ENCODE measurements around the gene PURB. TPM values are rescaled to one million over a fixed set of nuclear protein-coding genes. Genes with fewer than 3 reads are reported as not detected.

Gene PURB
- polyA plus RNA-seq, 1 donor (not counting 4 experiments of a cell fraction or from before 2014, with no cell fraction given) = 7.7 TPM

GRCh38 chr7:44894888-44895580 lies 9.7 kb upstream of the PURB start:
- no peaks in the 10 kb centered on the region for H3K9me1 ChIP-seq (ENCODE audit: control insufficient read depth, extremely low read depth, insufficient read depth, low read length)
- no peaks in the 10 kb centered on the region for H3K4me1 ChIP-seq (ENCODE audit: control insufficient read depth, extremely low read depth, insufficient read depth, low read length)
- no peak overlapping the region for H2AFZ ChIP-seq (ENCODE audit: control insufficient read depth, low read length)
- dilution Hi-C loops (cut with MboI; ENCODE audit: extremely low pct_ligation_motif_present, low sequenced_read_pairs) = no loop called here
- H3K36me3 ChIP-seq (ENCODE audit: control insufficient read depth in 2 of 2, extremely low read depth in 1 of 2, insufficient read depth in 2 of 2, low read length in 2 of 2) = no peaks in the 10 kb centered on the region
- DNase-seq (ENCODE audit: low read depth, low spot score) (no peak), FAIRE-seq (no peak)
- no peaks in the 10 kb centered on the region for H3K9me3 ChIP-seq (ENCODE audit: control insufficient read depth, low read depth, low read length)
- H3K4me3 ChIP-seq (ENCODE audit: control insufficient read depth in 2 of 3, extremely low read depth in 1 of 3, insufficient read depth in 2 of 3, low read depth in 1 of 3, low read length in 3 of 3) = no peak overlapping the region
- H3K4me2 ChIP-seq (ENCODE audit: control insufficient read depth, extremely low read depth, insufficient read depth, low read depth, low read length) = no peak overlapping the region
- H3K9ac ChIP-seq (ENCODE audit: control insufficient read depth, extremely low read depth, insufficient read depth, low read length) = no peak overlapping the region
- no peaks in the 10 kb centered on the region for H3K27me3 ChIP-seq (ENCODE audit: control insufficient read depth, extremely low read depth, insufficient read depth, low read length)
- H3K79me2 ChIP-seq (ENCODE audit: control insufficient read depth, insufficient read depth, low read length) = no peaks in the 10 kb centered on the region
- no peak for TF ChIP-seq EZH2 (IDR thresholded peaks at IDR 0.05; ENCODE audit: low read length)
- TF ChIP-seq, protein P1, sequence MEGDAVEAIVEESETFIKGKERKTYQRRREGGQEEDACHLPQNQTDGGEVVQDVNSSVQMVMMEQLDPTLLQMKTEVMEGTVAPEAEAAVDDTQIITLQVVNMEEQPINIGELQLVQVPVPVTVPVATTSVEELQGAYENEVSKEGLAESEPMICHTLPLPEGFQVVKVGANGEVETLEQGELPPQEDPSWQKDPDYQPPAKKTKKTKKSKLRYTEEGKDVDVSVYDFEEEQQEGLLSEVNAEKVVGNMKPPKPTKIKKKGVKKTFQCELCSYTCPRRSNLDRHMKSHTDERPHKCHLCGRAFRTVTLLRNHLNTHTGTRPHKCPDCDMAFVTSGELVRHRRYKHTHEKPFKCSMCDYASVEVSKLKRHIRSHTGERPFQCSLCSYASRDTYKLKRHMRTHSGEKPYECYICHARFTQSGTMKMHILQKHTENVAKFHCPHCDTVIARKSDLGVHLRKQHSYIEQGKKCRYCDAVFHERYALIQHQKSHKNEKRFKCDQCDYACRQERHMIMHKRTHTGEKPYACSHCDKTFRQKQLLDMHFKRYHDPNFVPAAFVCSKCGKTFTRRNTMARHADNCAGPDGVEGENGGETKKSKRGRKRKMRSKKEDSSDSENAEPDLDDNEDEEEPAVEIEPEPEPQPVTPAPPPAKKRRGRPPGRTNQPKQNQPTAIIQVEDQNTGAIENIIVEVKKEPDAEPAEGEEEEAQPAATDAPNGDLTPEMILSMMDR (optimal IDR thresholded peaks at IDR 0.05 in 1 of 3, IDR thresholded peaks at IDR 0.05 in 1 of 3, conservative IDR thresholded peaks at IDR 0.05 in 1 of 3; ENCODE audit: extremely low read depth in 1 of 3, insufficient read depth in 2 of 3, low read length in 3 of 3) = no peak
- no peaks in the 10 kb centered on the region for H4K20me1 ChIP-seq (ENCODE audit: control insufficient read depth, extremely low read depth, insufficient read depth, low read length)
- no peak overlapping the region for H3K27ac ChIP-seq (ENCODE audit: control insufficient read depth, insufficient read depth, low read length)

GRCh38 chr7:44893710-44894234 lies 8.4 kb upstream of the PURB start:
- Histone ChIP-seq H2AFZ (ENCODE audit: control insufficient read depth, low read length) (no peak overlapping the region), H3K4me1 (ENCODE audit: control insufficient read depth, extremely low read depth, insufficient read depth, low read length) (no peaks in the 10 kb centered on the region), H3K9me3 (ENCODE audit: control insufficient read depth, low read depth, low read length) (no peaks in the 10 kb centered on the region), H3K27me3 (ENCODE audit: control insufficient read depth, extremely low read depth, insufficient read depth, low read length) (no peaks in the 10 kb centered on the region), H3K4me2 (ENCODE audit: control insufficient read depth, extremely low read depth, insufficient read depth, low read depth, low read length) (no peak overlapping the region), H3K9ac (ENCODE audit: control insufficient read depth, extremely low read depth, insufficient read depth, low read length) (no peak overlapping the region), H3K27ac (ENCODE audit: control insufficient read depth, insufficient read depth, low read length) (no peak overlapping the region), H3K79me2 (ENCODE audit: control insufficient read depth, insufficient read depth, low read length) (no peaks in the 10 kb centered on the region), H3K9me1 (ENCODE audit: control insufficient read depth, extremely low read depth, insufficient read depth, low read length) (no peaks in the 10 kb centered on the region), H4K20me1 (ENCODE audit: control insufficient read depth, extremely low read depth, insufficient read depth, low read length) (no peaks in the 10 kb centered on the region), H3K36me3 (ENCODE audit: control insufficient read depth in 2 of 2, extremely low read depth in 1 of 2, insufficient read depth in 2 of 2, low read length in 2 of 2) (no peaks in the 10 kb centered on the region), H3K4me3 (ENCODE audit: control insufficient read depth in 2 of 3, extremely low read depth in 1 of 3, insufficient read depth in 2 of 3, low read depth in 1 of 3, low read length in 3 of 3) (no peak overlapping the region)
- FAIRE-seq (no peak), DNase-seq (ENCODE audit: low read depth, low spot score) (no peak)
- dilution Hi-C loops (cut with MboI; ENCODE audit: extremely low pct_ligation_motif_present, low sequenced_read_pairs) = no loop called here
- no peak for TF ChIP-seq EZH2 (IDR thresholded peaks at IDR 0.05; ENCODE audit: low read length)
- TF ChIP-seq, protein P1 (optimal IDR thresholded peaks at IDR 0.05 in 1 of 3, IDR thresholded peaks at IDR 0.05 in 1 of 3, conservative IDR thresholded peaks at IDR 0.05 in 1 of 3; ENCODE audit: extremely low read depth in 1 of 3, insufficient read depth in 2 of 3, low read length in 3 of 3) = no peak
